OCI-M2 (cell line): Measurements from ENCODE around the gene ZNF70.

Experiments
- DNase-seq: peaks from one replicate; lab custom pipeline; 2025; ENCODE audit not compliant: unreplicated experiment; lab: John Stamatoyannopoulos, UW

The ZNF70 gene

DNA sequence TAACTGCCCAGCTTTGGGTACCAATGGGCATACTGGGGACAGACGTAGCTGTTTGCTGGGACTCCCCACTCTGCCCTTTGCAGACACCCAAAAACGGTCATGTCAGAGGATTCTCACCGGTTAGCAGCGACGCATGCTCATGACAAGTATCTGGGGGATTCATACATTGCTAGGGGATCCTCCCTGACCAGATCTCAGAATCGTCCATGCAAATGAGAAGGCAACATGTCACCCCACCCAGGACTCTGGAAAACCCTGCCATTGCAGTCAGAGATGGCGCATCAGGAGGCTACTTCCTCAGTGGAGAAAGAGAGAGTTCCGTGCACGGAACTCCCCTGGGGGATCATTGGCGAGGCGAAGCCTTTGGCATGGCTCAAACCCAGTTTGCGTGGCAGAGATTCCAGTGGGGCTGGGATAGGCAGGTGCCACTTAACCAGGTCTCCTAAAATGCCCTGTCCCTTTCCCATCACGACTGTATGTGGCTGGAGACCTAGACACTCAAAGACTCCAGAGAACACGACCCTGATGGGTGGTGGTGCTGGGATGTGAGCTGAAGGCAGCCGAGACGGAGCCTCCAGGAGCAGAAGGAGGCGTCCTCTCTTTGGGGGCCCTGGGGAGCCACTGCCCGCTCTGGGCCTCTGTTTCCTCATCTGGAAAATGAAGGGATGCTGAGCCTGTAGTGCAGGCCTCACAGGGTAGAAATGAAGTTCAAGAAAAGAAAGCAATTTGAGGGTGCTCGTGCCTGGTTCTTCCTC lies 55.2 kb downstream of the ZNF70 start:
- DNase-seq: no peak

DNA sequence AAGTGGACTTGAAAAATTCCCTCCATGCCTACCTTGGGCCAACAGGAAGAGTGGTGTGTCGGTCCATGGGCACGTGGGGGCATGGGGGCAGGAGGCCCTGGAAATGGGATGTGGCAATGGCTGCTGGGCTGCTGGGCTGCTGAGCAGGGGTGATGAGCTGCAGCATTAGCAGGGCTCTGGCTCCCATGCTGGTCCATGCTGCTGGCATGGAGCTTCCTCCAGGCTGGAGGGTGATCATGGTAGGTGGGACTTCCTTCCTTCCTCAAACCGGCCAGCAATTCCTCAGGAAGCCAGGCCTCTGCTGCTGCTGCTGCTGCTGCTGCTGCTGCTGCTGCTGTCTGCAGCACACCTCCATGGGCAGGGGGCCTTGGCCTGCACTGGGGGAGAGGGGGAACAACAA lies 55.8 kb downstream of the ZNF70 start:
- no peak for DNase-seq

DNA sequence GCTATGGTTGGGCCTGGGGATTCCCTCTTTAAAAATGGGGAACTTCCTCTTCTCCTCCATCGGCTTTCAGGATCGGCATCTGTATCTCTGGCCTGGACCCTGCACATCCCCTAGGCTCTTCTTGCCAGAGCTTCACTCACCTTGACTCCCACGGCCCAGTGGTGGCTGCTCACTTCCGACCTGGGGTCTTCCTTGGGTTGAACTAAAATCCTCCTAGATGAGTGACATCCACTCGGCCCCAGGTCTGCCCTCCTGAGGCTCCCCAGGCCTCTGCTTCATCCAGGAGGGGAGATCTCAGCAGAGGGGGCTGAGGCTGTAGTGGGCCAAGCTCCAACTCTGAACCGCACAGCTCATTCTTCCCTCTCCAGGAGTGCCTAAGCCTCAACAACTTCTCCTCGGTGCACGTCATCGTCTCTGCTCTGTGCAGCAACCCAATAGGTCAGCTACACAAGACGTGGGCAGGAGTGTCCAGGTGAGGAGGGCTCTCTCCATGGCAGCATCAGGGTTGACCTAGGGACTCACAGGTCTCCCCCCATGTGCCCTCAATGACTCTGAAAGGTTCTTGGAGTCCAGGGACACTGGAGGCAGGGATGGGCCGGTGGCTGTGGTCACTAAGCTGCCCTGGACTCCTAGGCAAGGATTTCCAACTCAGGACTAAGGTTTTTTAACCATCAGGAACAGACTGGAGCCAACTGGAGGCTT lies 56.8 kb downstream of the ZNF70 start:
- no peak for DNase-seq

DNA sequence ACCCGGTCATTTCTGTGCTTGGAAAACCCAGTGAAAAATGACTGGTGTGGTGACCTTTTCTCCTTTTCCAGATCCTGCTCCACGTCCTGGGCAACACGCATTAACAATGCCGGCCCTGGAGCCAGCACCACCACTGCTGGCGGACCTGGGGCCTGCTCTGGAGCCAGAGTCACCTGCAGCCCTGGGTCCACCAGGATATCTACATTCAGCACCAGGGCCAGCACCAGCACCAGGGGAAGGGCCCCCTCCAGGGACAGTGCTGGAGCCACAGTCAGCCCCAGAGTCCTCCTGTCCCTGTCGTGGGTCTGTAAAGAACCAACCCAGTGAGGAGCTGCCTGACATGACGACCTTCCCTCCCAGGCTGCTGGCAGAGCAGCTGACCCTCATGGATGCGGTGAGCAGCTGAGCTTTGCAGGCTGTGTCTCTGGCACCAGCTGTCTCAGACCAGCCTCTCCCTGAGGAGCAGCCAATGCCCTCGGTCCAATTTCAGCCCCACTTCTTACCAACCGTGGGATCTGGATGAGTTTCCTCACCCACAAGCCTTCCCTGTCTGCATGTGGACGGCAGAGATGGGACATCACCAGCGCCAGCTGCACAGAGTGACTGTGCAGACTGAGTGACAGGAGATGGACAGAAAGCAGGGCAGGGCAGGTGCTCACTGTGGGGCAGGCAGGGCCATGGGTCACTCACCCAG lies 58.2 kb downstream of the ZNF70 start:
- DNase-seq: no peak

DNA sequence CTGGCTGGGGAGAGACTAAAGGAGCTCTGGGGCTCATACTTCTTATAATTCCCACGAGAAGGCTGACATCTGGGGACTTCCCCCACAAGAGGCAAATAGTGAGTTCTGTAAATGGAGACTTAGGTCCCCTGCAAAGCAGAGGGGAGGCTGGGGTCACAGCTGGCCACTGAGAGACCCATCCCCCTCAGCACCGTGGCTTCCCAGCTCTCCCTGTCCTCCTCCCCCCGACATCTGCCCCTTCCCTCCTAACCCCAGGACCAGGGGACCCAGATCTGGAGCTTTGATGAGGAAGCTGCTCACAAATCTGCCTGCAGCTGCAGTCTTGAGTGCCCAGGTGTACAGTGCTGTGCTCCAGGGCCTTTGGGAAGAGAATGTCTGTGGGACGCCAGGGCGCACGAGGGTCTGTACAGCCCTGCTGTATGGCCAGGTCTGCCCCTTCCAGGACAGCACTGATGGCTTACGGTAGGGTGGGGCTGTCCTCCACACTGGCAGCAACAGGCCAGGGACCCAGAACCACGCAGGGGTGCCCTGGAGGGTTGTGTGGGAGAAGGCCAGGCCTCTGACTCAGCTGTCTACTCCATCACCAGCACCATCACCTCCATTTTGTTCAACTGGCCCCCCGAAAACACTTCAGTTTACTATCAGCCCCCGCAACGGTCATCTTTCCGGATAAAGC lies 59.0 kb downstream of the ZNF70 start:
- no peak for DNase-seq

DNA sequence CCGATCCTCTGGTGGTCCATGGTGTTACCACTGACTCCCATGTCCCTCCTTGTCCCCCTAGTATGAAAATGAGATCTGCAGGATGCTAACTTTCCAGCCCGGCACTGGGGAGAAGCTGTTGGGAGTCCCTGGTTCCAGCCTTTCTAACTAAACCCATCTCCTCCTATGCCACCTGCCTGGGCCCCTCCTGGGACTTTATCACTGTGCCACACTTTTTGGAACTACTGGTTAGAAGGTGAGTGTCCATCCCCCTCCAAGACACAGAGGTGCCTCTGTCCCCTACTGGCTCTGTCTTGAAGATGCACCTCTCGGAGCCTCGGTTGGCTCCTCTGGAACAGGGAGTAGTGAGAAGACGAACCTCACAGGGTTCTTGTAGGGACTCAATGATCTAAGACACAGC lies 60.2 kb downstream of the ZNF70 start, which contains the start of gene RGL4:
RGL4 (plus strand) TSS at position 301 of the 400 bp plus-strand sequence. CDS start 1,018 bp downstream, outside the sequence.
- DNase-seq: no peak

DNA sequence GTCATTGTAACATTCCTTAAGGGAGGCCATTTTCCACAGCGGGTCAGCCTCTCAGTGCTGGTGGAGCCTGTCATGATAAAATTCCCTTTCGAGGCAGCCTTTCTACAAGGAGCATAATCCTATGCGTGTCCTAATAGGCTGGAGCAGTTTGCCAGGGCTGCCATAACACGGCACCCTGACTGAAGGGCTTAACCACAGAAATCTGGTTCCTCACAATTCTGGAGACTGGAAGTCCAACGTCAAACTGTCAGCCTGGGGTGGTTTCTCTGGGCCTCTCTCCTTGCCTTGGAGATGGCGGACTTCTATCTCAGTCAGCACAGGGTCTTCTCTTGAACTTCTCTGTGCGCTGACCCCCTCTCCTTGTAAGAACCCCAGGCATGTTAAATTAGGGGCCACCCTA lies 61.5 kb downstream of the ZNF70 start:
- no peak for DNase-seq
